ENCODE measurements around the gene SATL1. TPM values are rescaled to one million over a fixed set of nuclear protein-coding genes. Genes with fewer than 3 reads are reported as not detected.

Gene SATL1
- total and polyA plus RNA-seq, 9 of the 15 experiments (the other 6 are each of a cell fraction or from before 2014, with no cell fraction given): 0.03 to 0.07 (median 0.05) TPM; not detected in 3

DNA sequence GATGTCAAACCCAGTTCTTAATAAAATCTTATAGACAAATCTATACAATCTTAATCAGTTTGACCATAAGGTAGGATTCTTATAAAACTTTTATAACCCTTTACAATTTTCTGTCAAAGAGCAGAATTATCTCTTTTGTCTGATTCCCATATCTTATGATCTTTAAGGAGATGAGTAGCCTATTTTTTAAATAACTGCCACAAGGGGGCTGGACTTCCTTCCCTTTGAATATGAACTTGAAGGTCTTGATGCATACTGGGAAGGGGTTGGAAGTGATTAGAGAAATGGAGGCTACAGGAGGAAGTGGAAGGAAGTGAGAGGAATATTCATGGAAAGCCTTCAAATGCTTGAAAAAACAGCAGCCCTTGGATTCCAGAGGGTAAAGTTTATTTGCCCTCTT is 128.8 kb downstream of the SATL1 start (continued):
- TF ChIP-seq SNAPC5 (CRISPR knock-in tag; IDR thresholded peaks at IDR 0.05): no peak
- TF ChIP-seq, protein P1, sequence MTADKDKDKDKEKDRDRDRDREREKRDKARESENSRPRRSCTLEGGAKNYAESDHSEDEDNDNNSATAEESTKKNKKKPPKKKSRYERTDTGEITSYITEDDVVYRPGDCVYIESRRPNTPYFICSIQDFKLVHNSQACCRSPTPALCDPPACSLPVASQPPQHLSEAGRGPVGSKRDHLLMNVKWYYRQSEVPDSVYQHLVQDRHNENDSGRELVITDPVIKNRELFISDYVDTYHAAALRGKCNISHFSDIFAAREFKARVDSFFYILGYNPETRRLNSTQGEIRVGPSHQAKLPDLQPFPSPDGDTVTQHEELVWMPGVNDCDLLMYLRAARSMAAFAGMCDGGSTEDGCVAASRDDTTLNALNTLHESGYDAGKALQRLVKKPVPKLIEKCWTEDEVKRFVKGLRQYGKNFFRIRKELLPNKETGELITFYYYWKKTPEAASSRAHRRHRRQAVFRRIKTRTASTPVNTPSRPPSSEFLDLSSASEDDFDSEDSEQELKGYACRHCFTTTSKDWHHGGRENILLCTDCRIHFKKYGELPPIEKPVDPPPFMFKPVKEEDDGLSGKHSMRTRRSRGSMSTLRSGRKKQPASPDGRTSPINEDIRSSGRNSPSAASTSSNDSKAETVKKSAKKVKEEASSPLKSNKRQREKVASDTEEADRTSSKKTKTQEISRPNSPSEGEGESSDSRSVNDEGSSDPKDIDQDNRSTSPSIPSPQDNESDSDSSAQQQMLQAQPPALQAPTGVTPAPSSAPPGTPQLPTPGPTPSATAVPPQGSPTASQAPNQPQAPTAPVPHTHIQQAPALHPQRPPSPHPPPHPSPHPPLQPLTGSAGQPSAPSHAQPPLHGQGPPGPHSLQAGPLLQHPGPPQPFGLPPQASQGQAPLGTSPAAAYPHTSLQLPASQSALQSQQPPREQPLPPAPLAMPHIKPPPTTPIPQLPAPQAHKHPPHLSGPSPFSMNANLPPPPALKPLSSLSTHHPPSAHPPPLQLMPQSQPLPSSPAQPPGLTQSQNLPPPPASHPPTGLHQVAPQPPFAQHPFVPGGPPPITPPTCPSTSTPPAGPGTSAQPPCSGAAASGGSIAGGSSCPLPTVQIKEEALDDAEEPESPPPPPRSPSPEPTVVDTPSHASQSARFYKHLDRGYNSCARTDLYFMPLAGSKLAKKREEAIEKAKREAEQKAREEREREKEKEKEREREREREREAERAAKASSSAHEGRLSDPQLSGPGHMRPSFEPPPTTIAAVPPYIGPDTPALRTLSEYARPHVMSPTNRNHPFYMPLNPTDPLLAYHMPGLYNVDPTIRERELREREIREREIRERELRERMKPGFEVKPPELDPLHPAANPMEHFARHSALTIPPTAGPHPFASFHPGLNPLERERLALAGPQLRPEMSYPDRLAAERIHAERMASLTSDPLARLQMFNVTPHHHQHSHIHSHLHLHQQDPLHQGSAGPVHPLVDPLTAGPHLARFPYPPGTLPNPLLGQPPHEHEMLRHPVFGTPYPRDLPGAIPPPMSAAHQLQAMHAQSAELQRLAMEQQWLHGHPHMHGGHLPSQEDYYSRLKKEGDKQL (CRISPR knock-in tag; IDR thresholded peaks at IDR 0.05; ENCODE audit: borderline replicate concordance): no peak
- no peak for TF ChIP-seq MEF2A (IDR thresholded peaks at IDR 0.05; ENCODE audit: control insufficient read depth, low read depth, low read length)
- no peak for TF ChIP-seq POLR3A (IDR thresholded peaks at IDR 0.05; ENCODE audit: borderline replicate concordance, extremely low read depth, insufficient read depth, insufficient read length)
- TF ChIP-seq ZNF551 (CRISPR knock-in tag; IDR thresholded peaks at IDR 0.05): no peak
- TF ChIP-seq BRF1 (IDR thresholded peaks at IDR 0.05; ENCODE audit: borderline replicate concordance, extremely low read depth, insufficient read length): no peak
- no peak for TF ChIP-seq TAF7 (tag; IDR thresholded peaks at IDR 0.05)
- TF ChIP-seq ZNF165 (CRISPR knock-in tag; IDR thresholded peaks at IDR 0.05; ENCODE audit: borderline replicate concordance): no peak
- TF ChIP-seq ARID2 (IDR thresholded peaks at IDR 0.05): no peak
- TF ChIP-seq BHLHE40 (IDR thresholded peaks at IDR 0.05; ENCODE audit: low read length): no peak
- TF ChIP-seq, protein P2, sequence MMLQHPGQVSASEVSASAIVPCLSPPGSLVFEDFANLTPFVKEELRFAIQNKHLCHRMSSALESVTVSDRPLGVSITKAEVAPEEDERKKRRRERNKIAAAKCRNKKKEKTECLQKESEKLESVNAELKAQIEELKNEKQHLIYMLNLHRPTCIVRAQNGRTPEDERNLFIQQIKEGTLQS (IDR thresholded peaks at IDR 0.05): no peak
- TF ChIP-seq, protein P2 (CRISPR knock-in tag; conservative IDR thresholded peaks at IDR 0.05): no peak

Measured in K562 (cell line).